GM10847 (cell line): ENCODE data around the gene OIT3.

ENCODE experiments used
- POLR2A ChIP-seq: IDR thresholded peaks from 2 replicates; pipeline ENCODE4 v1.6.1; 2011; ENCODE audit not compliant: insufficient read length; ENCODE audit errors: extremely low read depth

OIT3 gene

DNA sequence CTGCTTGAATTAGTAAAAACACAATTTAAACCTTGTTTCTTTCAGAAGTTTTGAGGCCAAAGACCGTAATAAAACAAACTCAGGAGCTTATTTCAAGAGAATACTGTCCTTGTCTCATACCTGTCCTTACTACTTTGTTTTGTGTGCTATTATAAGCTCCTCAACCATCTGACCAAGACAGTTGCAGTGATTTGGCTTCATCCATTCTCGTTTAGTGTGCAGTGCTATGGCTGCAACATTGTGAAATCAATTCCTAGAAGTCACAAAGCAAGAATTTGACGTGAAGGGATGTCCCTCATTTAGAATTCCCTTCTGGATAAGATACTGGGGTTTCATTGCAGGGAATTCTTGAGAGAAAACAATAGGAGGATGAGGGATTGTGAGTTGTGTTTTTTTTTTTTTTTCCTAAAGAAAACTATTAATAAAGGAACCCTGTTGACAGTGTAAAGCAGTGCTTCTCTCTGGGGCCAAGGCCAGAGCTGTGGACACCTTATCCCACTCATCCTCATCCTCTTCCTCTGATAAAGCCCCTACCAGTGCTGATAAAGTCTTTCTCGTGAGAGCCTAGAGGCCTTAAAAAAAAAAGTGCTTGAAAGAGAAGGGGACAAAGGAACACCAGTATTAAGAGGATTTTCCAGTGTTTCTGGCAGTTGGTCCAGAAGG lies at the start of gene OIT3:
OIT3 (plus strand) TSS at position 604 of the 663 bp plus-strand sequence. CDS start 60 bp downstream, outside the sequence.
- TF ChIP-seq POLR2A, result no peak

DNA sequence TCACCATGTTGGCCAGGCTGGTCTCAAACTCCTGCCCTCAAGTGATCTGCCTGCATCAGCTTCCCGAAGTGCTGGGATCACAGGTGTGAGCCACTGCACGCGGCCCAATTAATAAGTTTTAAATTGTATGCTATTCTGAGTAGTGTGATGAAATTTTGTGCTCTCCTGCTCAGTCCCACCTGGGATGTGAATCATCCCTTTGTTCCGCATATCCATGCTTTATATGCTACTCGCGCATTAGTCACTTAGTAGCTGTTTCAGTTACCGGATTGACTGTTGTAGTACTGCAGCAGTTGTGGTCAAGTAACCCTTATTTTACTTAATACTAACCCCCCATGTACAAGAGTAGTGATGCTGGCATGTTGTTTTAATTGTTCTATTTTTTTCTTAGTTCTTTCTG lies 47.3 kb upstream of the OIT3 start:
- TF ChIP-seq POLR2A, result no peak

DNA sequence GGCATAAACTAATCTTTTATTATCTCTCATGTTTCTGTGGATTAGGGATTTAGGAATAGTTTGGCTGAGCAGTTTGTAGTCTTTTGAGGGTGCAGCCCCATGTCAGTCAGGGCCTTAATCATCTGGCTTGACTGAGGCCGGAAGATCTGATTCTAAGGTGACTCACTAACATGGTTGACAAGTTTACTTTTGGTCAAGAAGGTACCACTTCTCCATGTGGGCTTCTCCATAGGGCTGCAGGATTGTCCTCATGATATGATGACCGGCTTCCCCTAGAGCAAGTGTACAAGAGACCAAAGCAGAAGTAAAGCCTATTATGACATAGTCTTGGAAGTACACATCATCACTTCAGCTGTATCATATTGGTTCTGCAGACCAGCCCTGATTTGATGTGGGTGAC lies 45.9 kb upstream of the OIT3 start:
- no peak for TF ChIP-seq POLR2A

DNA sequence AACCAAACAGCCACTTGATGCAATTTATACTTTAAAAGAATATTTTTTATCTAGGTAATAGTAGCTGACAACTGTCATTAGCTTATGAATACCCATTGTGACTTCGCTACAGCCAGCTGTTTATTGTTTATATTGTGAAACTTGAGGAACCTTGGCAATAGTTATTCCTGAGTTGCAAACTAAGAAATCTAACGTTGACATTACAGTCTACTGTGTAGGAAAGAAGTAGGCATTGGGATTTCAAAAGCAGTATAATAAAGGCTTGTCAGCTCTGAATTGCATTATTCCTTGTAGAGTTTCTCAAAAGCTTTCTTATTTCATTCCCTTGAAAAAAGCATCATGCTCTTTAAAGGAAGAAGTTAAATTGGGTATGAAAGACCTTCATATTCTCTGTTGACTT lies 42.7 kb upstream of the OIT3 start:
- no peak for TF ChIP-seq POLR2A

DNA sequence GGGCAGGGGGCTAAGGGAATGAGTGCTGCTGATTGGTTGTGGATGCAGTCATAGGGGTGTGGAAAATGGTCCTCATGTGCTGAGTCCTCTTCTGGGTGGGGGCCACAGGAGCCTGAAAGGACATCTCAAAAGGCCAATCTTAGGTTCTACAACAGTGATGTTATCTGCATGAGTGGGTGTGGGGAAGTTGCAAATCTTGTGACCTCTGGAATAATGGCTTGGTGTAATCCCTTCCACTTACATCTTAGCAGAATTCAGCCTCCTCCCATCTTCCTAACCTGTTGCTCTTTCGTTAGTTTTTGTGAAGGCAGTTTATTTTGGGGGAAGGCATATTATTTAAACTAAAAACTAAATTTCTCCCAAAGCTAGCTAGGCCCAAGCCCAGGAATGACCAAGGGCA lies 42.0 kb upstream of the OIT3 start:
- no peak for TF ChIP-seq POLR2A

DNA sequence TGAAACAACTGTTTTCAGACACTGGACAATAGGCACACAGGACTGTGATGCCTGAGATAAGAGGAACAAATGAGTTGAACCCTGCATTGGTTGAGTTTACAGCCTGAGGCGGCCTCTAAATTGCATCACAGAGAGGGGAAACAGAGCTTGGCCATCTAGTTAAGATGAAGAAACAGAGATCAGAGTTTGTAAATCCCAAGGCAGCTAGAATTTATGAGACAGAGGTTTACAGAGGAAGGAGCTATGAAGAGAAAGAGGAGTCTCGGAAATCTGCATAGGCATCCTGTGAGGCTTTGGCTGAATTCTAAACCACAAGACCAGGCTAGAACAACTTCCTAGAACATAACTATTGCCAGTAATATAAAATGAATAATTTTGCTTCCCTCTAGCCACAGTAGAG lies 41.0 kb upstream of the OIT3 start:
- TF ChIP-seq POLR2A, result no peak

DNA sequence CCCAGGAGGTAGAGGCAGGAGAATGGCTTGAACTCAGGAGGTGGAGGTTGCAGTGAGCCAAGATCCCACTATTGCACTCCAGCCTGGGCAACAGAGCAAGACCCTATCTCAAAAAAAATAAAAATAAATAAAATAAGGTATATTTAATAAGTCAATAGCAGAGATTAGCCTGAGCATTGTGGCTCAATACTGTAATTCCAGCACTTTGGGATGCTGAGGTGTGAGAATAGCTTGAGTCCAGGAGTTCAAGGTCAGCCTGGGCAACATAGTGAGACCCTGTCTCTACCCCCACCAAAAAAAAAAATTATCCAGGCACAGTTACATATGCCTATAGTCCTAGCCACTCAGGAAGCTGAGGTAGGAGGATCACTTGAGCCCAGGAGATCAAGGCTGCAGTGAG lies 38.4 kb upstream of the OIT3 start:
- TF ChIP-seq POLR2A, result no peak

DNA sequence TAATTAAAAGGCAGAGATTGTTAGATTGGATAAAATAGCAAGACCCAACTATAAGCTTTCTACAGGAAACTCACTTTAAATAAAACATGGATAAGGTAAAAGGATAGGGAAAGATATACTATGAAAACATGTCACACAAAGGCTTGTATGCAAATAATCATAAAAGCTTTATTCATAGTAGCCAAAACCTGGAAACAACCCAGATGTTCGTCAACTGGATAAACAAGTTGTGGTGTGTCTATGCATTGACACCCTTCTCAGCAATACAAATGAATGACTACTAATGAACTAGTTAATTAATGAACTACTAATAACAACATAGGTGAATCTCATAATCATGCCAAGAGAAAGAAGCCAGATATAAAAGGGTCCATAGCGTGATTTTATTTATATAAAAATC lies 37.7 kb upstream of the OIT3 start:
- TF ChIP-seq POLR2A, result no peak

DNA sequence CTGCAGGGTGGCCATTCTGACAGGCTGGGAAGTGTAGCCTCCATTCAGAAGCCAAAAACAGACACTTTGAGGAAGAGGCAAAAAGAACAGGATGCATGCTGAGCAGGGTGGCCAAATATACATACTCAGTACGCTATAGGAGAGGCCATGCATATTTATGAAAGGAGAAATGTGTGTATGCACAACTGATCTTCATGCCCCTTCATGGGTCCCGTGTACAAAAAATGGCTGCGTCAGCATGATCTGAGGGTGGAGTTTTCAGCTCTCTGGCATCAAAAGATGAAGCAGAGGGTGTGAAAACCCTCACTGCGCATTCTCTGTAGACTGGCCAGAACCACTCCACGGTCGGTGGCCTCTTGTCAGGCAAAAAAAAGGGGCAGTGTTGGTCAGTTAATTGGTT lies 35.5 kb upstream of the OIT3 start:
- no peak for TF ChIP-seq POLR2A

DNA sequence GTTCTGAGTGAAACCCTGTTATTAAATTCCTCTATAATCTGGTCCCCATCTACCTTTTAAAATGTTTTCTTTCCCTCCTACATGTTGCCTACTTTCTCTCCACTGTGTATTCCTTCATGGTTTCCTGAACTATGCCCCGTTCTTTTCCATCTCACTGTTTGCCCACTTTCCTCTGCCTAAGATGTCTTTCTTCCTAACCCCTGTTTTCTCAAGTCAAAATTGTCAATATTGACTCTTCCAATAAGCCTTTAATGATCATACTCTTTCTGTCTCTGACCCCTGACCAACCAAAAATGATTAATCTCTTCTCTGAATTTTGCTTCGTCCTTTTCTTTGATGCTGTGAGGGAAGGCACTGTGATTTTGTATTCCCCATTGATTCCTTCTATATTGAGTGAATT lies 30.6 kb upstream of the OIT3 start:
- no peak for TF ChIP-seq POLR2A

DNA sequence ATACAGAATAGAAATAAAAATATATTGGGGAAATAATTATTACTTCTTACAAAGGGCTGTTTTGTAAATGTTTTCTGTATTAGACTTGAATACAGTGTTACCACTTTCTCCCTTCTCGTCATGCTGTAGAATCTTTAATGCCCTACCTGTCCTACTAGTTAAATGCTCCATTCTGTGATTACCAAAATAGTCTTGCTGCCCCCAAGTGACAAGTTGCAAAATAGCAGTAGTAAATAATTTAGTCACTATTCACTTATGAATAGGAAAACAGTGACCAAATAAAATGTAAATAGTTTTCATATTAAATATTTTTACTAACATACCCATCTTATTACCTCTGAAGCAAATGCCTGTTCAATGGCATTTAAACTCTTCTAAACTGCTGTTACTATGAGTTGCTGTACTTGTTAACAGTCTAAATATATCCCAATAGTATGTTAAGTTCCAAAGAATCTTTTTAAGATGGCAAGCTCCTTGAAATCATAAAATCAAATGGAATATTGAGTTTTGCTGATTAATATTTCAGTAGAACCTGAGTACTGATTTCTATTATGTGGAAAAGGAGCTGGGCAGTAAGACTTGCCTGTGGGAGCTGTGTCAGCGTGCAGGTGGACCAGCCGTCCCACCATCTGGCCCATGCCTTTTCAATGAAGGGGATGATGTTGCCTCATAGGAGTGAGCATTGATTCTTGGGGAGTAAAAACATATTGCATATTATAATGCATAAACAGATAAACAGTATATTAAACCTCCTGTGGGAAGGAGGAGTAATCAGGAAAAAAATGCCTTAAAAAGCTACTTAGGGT lies 18.1 kb upstream of the OIT3 start:
- no peak for TF ChIP-seq POLR2A

DNA sequence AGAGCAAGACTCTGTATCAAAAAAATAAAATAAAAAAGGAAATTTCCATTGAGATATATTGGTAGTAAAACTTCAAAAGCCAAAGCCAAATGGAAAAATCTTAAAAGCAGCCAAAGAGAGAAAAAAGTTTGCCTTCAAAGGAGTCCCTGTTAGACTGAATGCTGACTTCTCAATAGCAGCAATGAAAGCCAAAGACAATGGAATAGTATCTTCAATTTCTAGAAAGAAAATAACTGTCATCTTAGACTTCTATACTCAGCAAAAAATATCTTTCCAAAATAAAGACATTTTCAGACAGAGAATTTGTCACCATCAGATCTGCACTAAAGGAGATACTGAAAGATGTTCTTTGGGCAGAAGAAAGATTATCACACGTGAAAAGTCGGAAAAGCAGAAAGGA lies 14.3 kb upstream of the OIT3 start:
- no peak for TF ChIP-seq POLR2A

DNA sequence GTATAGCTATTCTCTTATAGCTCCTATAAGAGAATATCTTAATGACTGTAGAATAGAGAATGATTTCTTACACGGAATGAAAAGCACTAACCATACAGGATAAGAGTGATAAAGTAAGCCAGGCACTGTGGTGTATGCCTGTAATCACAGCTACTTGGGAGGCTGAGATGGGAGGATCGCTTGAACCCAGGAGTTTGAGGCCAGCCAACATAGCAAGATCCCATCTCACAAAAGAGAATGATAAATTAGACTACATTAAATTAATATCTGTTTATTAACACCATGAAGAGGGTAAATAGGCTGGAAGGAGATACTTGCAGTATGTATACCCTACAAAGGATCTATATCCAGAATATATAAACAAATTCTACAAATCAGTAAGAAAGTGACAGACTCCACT lies 12.2 kb upstream of the OIT3 start:
- no peak for TF ChIP-seq POLR2A

DNA sequence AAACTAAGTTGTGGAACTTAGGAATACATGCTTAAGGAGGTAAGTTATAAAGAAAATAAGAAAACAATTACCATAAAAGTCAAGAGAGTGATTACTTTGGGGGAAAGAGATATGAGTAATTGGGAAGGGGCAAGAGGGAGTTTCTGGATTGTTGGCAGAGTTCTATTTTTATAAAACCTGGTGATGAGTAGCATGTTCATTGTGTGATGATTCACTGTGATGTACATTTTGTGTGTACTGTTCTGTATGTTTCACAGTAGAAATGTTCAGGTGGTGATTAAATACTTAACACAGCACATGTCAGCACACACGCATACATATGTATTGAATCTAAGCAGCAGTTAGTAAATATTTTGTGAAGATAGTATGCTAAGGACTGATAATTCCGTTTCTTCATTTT lies 9.7 kb upstream of the OIT3 start:
- no peak for TF ChIP-seq POLR2A

DNA sequence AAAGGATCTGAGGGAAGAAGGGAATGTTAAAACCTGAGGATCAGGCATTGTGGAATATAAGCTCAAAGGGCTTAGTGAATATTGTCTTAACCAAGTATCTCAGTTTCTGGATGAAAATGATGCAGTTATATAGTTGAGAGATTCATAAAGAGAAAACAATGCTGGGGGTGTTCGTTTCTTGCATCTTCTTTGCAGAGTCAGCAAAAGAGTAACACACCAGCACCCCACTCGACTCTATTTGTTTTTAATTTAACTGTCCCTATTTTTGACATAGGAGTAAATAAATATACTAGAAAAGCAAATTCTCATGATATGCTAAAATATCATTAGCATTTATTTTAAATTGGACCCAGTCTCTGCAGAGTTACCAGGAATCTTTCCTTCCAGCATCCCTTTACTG lies 7.6 kb upstream of the OIT3 start:
- no peak for TF ChIP-seq POLR2A

DNA sequence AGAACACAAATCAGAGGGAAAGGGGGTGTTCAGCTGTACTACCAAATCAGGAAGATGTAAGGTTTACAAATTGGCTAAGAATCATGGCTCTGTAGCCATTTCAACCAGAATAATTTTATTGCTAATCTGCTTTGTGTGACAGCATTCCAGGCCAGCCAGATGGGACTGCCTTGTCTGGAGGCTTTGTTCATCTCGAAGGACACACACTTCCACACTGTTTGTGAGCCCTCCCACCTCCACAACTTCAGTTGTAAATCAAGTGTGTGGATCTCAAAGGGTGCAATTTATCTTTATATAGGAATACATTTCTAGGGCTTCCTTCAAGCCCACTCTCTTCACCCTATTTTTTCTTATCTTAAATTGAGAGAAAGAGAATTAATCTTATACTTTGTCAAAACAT lies 6.9 kb upstream of the OIT3 start:
- no peak for TF ChIP-seq POLR2A

DNA sequence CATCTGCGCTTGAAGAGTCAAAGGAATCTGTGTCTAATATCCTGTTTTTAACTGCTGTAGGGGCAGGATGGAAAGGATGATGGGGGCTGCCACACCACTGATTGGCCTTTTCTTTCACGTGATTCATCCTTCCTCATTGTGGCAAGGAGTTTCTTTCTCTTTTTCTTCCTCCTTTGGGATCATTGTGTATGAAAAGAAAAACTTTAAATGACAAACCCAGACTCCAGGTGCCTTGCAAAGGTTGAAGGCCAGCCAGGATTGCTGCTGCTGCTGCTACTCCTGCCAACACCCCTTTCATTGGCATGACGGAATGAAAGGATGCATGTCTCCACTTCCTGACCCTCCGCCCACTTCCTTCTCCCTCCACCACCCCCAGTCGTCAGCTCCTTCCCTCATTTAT lies 6.5 kb upstream of the OIT3 start:
- TF ChIP-seq POLR2A, result no peak
